Neural progenitor cell (in vitro differentiated cells): ENCODE data around the gene FUZ.

Source experiments
- EZH2 ChIP-seq: fragments of 200-600 bp; sonication (generic); IDR thresholded peaks from 2 replicates; pipeline ENCODE4 v1.6.1; 2017; ENCODE audit warnings: antibody characterized with exemption, mild to moderate bottlenecking, moderate library complexity
- TF ChIP-seq, protein P1 (sequence below): fragments of 200-600 bp; sonication (generic); IDR thresholded peaks from 2 replicates; pipeline ENCODE4 v1.5.1; 2017; ENCODE audit warnings: antibody characterized with exemption, mild to moderate bottlenecking

DNA sequence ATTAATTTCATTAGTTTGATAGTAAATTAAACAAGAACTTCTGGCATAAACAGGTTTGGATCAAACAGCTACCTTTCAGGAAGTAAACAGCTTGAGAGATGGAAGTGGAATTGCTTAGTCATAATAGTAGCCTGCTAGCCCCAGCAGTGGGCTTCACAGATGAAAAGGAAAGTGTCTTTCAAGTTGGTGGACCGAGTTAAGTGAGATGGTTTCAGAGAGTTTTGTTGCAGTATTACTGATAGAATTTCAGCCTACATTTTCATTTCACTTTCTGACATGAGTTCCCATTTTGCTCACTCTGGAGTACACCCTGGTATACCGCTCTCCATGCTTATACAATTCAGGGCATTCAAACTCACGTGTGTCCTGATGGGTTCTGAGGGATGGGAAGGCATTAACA is 35.8 kb upstream of the FUZ start:
- TF ChIP-seq, protein P1, sequence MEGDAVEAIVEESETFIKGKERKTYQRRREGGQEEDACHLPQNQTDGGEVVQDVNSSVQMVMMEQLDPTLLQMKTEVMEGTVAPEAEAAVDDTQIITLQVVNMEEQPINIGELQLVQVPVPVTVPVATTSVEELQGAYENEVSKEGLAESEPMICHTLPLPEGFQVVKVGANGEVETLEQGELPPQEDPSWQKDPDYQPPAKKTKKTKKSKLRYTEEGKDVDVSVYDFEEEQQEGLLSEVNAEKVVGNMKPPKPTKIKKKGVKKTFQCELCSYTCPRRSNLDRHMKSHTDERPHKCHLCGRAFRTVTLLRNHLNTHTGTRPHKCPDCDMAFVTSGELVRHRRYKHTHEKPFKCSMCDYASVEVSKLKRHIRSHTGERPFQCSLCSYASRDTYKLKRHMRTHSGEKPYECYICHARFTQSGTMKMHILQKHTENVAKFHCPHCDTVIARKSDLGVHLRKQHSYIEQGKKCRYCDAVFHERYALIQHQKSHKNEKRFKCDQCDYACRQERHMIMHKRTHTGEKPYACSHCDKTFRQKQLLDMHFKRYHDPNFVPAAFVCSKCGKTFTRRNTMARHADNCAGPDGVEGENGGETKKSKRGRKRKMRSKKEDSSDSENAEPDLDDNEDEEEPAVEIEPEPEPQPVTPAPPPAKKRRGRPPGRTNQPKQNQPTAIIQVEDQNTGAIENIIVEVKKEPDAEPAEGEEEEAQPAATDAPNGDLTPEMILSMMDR: no peak
- TF ChIP-seq EZH2: no peak
